Raji (cell line): ENCODE data around the gene CDO1.

Source experiments
- POLR2A ChIP-seq: IDR thresholded peaks from 2 replicates; pipeline ENCODE4 v1.6.1; 2011; ENCODE audit warnings: low read depth, low read length, control low read depth; ENCODE audit not compliant: insufficient read depth

Gene CDO1

DNA sequence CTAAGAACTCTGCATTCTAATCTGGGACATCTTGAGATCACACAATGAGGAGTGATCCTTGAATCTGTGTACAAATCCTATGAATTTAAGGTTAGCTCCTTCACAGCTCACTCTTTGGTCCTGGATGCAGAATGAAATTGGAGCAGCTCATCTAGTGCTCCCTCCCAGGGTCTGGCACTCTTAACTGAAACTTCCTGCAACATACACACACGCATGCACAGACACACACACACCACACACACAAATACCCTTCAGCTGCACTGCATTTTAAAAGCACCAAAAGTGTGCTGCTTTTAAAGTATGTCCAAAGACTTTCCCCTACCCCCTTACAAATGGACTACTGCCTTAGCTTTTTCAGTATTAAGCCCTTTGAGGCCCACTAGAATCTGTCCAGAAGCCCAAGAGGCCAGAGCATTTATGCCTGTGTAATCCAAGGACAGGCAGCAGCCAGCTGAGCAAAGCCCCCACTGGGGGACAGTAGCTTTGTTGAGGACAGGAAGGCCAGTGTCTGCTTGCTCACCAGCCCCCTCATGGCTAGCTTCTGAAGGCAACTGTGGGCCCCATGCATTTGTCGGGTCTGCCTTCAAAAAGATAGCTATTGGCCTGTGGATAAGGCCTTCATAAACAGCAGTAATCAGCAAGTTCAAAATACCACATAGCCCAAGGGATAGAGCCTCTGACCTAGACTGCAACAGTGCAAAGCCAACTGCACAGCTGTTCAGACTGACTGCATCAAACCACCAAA, 43.6 kb downstream of the CDO1 start:
- TF ChIP-seq POLR2A: no peak

DNA sequence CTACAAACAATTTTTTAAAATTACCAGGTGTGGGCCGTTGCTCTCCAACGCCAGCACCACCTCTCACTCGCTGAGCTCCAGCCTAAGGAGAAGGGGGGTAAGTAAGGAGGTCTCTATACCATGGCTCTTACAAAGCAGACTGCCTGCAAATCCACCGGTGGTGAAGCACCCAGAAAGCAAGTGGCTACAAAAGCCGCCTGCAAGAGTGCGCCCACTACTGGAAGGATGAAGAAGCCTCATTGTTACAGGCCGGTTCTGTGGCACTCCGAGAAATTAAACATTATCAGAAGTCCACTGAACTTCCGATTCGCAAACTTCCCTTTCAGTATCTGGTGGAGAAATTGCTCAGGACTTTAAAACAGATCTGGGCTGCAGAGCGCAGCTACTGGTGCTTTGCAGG, 46.0 kb downstream of the CDO1 start:
- no peak for TF ChIP-seq POLR2A

GRCh38 chr5:115767424-115767823, 49.0 kb downstream of the CDO1 start:
- no peak for TF ChIP-seq POLR2A

DNA sequence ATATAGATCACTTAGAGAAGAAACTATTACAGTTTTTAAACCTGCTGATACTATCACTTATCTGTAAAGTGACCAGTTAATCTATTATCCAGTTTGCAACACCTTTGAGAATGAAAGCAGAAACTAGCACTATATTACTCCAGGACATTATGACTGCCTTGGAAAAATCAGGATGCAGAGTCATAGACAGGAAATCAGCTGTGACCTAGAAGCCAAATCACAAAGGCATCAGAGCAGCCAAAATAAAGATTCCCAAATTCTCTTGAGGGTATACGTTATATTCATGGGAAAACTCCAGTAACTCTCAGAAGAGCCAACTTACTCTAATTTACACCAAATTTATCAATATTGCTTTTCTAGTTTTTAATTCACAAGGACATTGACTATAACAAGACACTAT, 49.9 kb downstream of the CDO1 start:
- TF ChIP-seq POLR2A: no peak

GRCh38 chr5:115758356-115758755, 58.1 kb downstream of the CDO1 start:
- no peak for TF ChIP-seq POLR2A

DNA sequence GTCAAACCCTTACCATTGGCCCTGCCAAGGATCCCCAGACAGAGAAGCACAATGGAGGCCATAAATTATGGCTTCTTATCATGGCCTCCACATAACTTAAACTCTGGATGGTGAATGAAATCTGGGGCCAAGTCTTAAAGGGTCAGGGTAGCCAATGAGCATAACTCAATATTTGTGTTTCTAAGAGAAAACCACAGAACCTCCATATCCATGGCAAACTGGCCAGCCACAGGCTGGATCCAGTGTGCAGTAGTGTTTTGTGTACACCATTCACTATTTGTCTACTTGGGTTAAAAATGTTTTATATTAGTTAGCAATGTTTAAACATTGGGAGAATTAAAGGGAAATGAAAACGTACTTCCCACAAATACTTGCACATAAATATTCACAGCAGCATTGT, 60.8 kb downstream of the CDO1 start:
- no peak for TF ChIP-seq POLR2A
